Endothelial cell of umbilical vein (primary cell): ENCODE results near the gene CORO2B. TPM values are rescaled to one million over a fixed set of nuclear protein-coding genes. Genes with fewer than 3 reads are reported as not detected.

ENCODE experiments used
- BruUV-seq: library from RNA; stranded (reverse); fragments of 400-500 nt; replicated peaks from 2 replicates; lab custom pipeline; 2021; lab: Mats Ljungman, UMichigan
- CTCF ChIA-PET: fragments of 300-600, 350-600 bp; sonication (Branson Sonifier 250); formaldehyde crosslinking; loops from one replicate; lab custom pipeline; 2021; ENCODE audit warnings: antibody characterized with exemption, inconsistent platforms; lab: Charles Lee
- POLR2A ChIA-PET: fragments of 300-600, 350-600 bp; sonication (Branson Sonifier 250); formaldehyde crosslinking; loops from one replicate; lab custom pipeline; 2021; ENCODE audit warnings: antibody characterized with exemption, inconsistent platforms; lab: Charles Lee
- DNase-seq: peaks from one replicate; pipeline ENCODE4 v3.0.0-alpha.2; 2011; ENCODE audit warnings: low read depth, low spot score
- FAIRE-seq: peaks from 2 replicates; lab custom pipeline; 2011; peaks lifted over from hg19 to GRCh38; lab: Jason Lieb, UNC
- H2AFZ ChIP-seq: 2 replicates; pipeline ENCODE4 v1.6.0; 2012; ENCODE audit warnings: low read depth, low read length, control low read depth, inconsistent platforms
- H3K27ac ChIP-seq: 2 replicates; pipeline ENCODE4 v1.5.1; 2011; ENCODE audit warnings: low read depth, mild to moderate bottlenecking, control low read depth, low read length, moderate library complexity; ENCODE audit not compliant: insufficient read depth
- H3K27me3 ChIP-seq, 2 experiments: 2 replicates each; pipeline versions ENCODE4 v1.6.0 to v1.6.1; 2011; ENCODE audit warnings: low read length in 2 of 2, mixed read lengths in 1 of 2; ENCODE audit not compliant: control insufficient read depth in 2 of 2, insufficient read depth in 2 of 2
- H3K36me3 ChIP-seq, 2 experiments: 2 replicates in 1 of 2; 3 replicates in 1 of 2; pipeline ENCODE4 v1.5.1; 2011; ENCODE audit warnings: low read length in 2 of 2, mild to moderate bottlenecking in 1 of 2, moderate library complexity in 1 of 2; ENCODE audit not compliant: control insufficient read depth in 2 of 2, insufficient read depth in 2 of 2; ENCODE audit errors: extremely low read depth in 1 of 2
- H3K4me1 ChIP-seq: 3 replicates; pipeline ENCODE4 v1.5.1; 2011; ENCODE audit warnings: mild to moderate bottlenecking, low read length; ENCODE audit not compliant: control insufficient read depth, insufficient read depth; ENCODE audit errors: extremely low read depth
- H3K4me2 ChIP-seq: 2 replicates; pipeline ENCODE4 v1.6.1; 2011; ENCODE audit warnings: low read length, control low read depth, mixed read lengths; ENCODE audit not compliant: insufficient read depth
- H3K4me3 ChIP-seq, 3 experiments: fragments of 200-600 bp in 1 of 3; sonication (generic), shearing (Covaris generic) in 1 of 3; replicated peaks in 1 of 3; 2 replicates each; pipeline ENCODE4 v1.5.1; 2011 to 2016; ENCODE audit warnings: control low read depth in 3 of 3, low read length in 3 of 3, mild to moderate bottlenecking in 2 of 3, inconsistent platforms in 1 of 3, low read depth in 1 of 3, moderate library complexity in 1 of 3; ENCODE audit not compliant: insufficient read depth in 1 of 3
- H3K79me2 ChIP-seq: 2 replicates; pipeline ENCODE4 v1.6.0; 2012; ENCODE audit warnings: low read length, inconsistent platforms; ENCODE audit not compliant: control insufficient read depth, insufficient read depth
- H3K9ac ChIP-seq: replicated peaks from 2 replicates; pipeline ENCODE3; 2011; ENCODE audit warnings: low read length, control low read depth; ENCODE audit not compliant: insufficient read depth; ENCODE audit errors: extremely low read depth
- H3K9me1 ChIP-seq: replicated peaks from 3 replicates; pipeline ENCODE4 v1.6.0; 2011; ENCODE audit warnings: mild to moderate bottlenecking, low read length; ENCODE audit not compliant: control insufficient read depth, insufficient read depth; ENCODE audit errors: extremely low read depth
- H3K9me3 ChIP-seq: replicated peaks from 2 replicates; pipeline ENCODE4 v1.5.1; 2012; ENCODE audit warnings: low read length, inconsistent platforms; ENCODE audit not compliant: control insufficient read depth, insufficient read depth
- H4K20me1 ChIP-seq: replicated peaks from 2 replicates; pipeline ENCODE3; 2011; ENCODE audit warnings: mild to moderate bottlenecking, low read length; ENCODE audit not compliant: control insufficient read depth, insufficient read depth; ENCODE audit errors: extremely low read depth
- EZH2 ChIP-seq: IDR thresholded peaks from 2 replicates; pipeline ENCODE4 v1.6.1; 2012; ENCODE audit warnings: borderline replicate concordance, low read depth, mild to moderate bottlenecking, moderate library complexity, low read length, inconsistent platforms; ENCODE audit not compliant: severe bottlenecking
- FOS ChIP-seq: IDR thresholded peaks from 2 replicates; pipeline ENCODE4 v1.6.1; 2011; ENCODE audit warnings: mild to moderate bottlenecking, low read length, moderate library complexity, borderline replicate concordance; ENCODE audit not compliant: insufficient read depth
- GATA2 ChIP-seq: IDR thresholded peaks from 2 replicates; pipeline ENCODE4 v1.7.0; 2011; ENCODE audit warnings: low read depth, mild to moderate bottlenecking, moderate library complexity, mixed read lengths, low read length; ENCODE audit not compliant: insufficient read length, insufficient read depth
- JUN ChIP-seq: IDR thresholded peaks from 2 replicates; pipeline ENCODE4 v1.6.1; 2011; ENCODE audit warnings: borderline replicate concordance, low read depth; ENCODE audit not compliant: insufficient read length, insufficient read depth
- MAX ChIP-seq: IDR thresholded peaks from 2 replicates; pipeline ENCODE4 v1.6.1; 2011; ENCODE audit not compliant: insufficient read depth, insufficient read length
- MYC ChIP-seq: IDR thresholded peaks from one replicate; pipeline ENCODE4 v1.6.1; 2011; ENCODE audit warnings: mild to moderate bottlenecking, low read depth, low read length
- POLR2A ChIP-seq: IDR thresholded peaks from 2 replicates; pipeline ENCODE4 v1.6.1; 2012; ENCODE audit warnings: low read depth, mild to moderate bottlenecking, control low read depth, low read length
- POLR2AphosphoS5 ChIP-seq: IDR thresholded peaks from 2 replicates; pipeline ENCODE4 v1.6.1; 2012; ENCODE audit warnings: low read depth, mild to moderate bottlenecking, control low read depth, low read length, moderate library complexity; ENCODE audit not compliant: insufficient read depth
- dilution Hi-C: fragments of 300-500 bp; cut with MboI; formaldehyde crosslinking; loops from one replicate; pipeline ENCODE4 v1.15.0; 2019; ENCODE audit warnings: low sequenced_read_pairs; ENCODE audit not compliant: extremely low pct_ligation_motif_present
- intact Hi-C: fragments of 100-400 bp; cut with micrococcal nuclease; formaldehyde crosslinking; loops from one replicate; pipeline ENCODE4 v1.10.0; 2022
- polyA plus RNA-seq, 4 experiments: library from polyadenylated mRNA; depleted of rRNA in 3 of 4; stranded (reverse) in 3 of 4; unstranded in 1 of 4; fragments of >200 nt; gene quantifications; 2 replicates each; pipeline versions ENCODE4 v1.2.1 to v1.2.3, GENCODE V29; 2011 to 2012; ENCODE audit warnings: missing spikeins in 1 of 4
- total RNA-seq: library from RNA; stranded (reverse); gene quantifications from 2 replicates; pipeline ENCODE4 v1.2.3, GENCODE V29; 2021
- TF ChIP-seq, protein P1 (sequence below), 2 donors: IDR thresholded peaks; 1 replicate in 1 of 2; 2 replicates in 1 of 2; pipeline ENCODE4 v1.5.1; 2011; ENCODE audit warnings: low read length in 2 of 2, mild to moderate bottlenecking in 2 of 2, moderate library complexity in 2 of 2, control low read depth in 1 of 2, inconsistent platforms in 1 of 2, low read depth in 1 of 2; ENCODE audit not compliant: insufficient read depth in 1 of 2; ENCODE audit errors: extremely low read depth in 1 of 2

CORO2B gene
- total and polyA plus RNA-seq, 2 donors (not counting 3 experiments of a cell fraction or from before 2014, with no cell fraction given), result 2.4 to 3.7 TPM

DNA sequence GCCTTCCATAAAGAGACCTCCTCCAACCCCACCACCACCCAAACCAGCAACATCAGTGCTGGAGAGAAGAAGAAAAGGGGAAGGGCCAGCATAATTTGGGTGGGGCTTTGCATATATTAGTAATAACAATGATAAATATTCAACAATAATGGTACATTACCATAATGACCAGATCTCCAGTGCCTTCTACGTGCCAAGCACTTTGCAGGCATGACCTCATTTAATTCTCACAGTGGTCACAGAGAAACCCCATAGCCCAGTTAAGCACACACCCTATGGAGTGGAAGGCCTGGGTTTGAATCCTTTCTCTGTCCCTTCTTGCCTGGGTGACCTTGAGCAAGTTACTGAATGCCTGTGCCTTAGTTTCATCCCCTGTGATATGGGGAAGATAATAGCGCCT is 49.2 kb downstream of the CORO2B start:
- ChIA-PET POLR2A (no interaction called here), CTCF (interaction anchor here (0.9 kb wide), 1 partner anchor 8 kb away, joined by 3 read pairs; no protein-coding TSS in a partner anchor)
- intact Hi-C loops, result no loop called here

More for the DNA sequence above, 49.2 kb downstream of the CORO2B start:
- H3K4me2 ChIP-seq, result no peak overlapping the region
- no peaks in the 10 kb centered on the region for H3K9me3 ChIP-seq
- dilution Hi-C loops, result no loop called here
- no peaks in the 10 kb centered on the region for H3K9me1 ChIP-seq
- peaks cover 0 to 4% of the 10 kb centered on the region in 2 experiments for H3K27me3 ChIP-seq
- H4K20me1 ChIP-seq, result no peaks in the 10 kb centered on the region
- no peaks in the 10 kb centered on the region for H3K4me1 ChIP-seq
- FAIRE-seq (no peak), DNase-seq (no peak)
- TF ChIP-seq FOS (no peak), POLR2A (no peak), MYC (no peak), POLR2AphosphoS5 (no peak), GATA2 (no peak), EZH2 (no peak), JUN (no peak), MAX (no peak)
- TF ChIP-seq, protein P1, sequence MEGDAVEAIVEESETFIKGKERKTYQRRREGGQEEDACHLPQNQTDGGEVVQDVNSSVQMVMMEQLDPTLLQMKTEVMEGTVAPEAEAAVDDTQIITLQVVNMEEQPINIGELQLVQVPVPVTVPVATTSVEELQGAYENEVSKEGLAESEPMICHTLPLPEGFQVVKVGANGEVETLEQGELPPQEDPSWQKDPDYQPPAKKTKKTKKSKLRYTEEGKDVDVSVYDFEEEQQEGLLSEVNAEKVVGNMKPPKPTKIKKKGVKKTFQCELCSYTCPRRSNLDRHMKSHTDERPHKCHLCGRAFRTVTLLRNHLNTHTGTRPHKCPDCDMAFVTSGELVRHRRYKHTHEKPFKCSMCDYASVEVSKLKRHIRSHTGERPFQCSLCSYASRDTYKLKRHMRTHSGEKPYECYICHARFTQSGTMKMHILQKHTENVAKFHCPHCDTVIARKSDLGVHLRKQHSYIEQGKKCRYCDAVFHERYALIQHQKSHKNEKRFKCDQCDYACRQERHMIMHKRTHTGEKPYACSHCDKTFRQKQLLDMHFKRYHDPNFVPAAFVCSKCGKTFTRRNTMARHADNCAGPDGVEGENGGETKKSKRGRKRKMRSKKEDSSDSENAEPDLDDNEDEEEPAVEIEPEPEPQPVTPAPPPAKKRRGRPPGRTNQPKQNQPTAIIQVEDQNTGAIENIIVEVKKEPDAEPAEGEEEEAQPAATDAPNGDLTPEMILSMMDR (IDR thresholded peaks at IDR 0.05; ENCODE audit: extremely low read depth in 1 of 2, insufficient read depth in 1 of 2, low read depth in 1 of 2, low read length in 2 of 2), result no peak
- no peaks in the 10 kb centered on the region for H3K36me3 ChIP-seq
- no peak overlapping the region for H2AFZ ChIP-seq
- H3K4me3 ChIP-seq, result no peak overlapping the region
- no peaks in the 10 kb centered on the region for H3K79me2 ChIP-seq
- no peak overlapping the region for H3K9ac ChIP-seq
- BruUV-seq, result no TSS peak
- H3K27ac ChIP-seq, result no peak overlapping the region
